Left ventricle myocardium inferior (tissue), 1 donor: ENCODE measurements around the gene PCNT. TPM values are rescaled to one million over a fixed set of nuclear protein-coding genes. Genes with fewer than 3 reads are reported as not detected.

Source experiments
- DNase-seq: peaks from one replicate; pipeline ENCODE4 v3.0.0-alpha.2; 2020
- H3K27ac ChIP-seq: fragments of 200-600 bp; replicated peaks from 2 replicates; pipeline ENCODE4 v1.8.0; 2021
- H3K27me3 ChIP-seq: fragments of 200-600 bp; 2 replicates; pipeline ENCODE4 v1.8.0; 2021; ENCODE audit warnings: low read depth
- H3K36me3 ChIP-seq: fragments of 200-600 bp; 2 replicates; pipeline ENCODE4 v1.8.0; 2021
- H3K4me1 ChIP-seq: fragments of 200-600 bp; 2 replicates; pipeline ENCODE4 v1.8.0; 2021
- H3K4me3 ChIP-seq: fragments of 200-600 bp; 2 replicates; pipeline ENCODE4 v1.8.0; 2021; ENCODE audit warnings: mild to moderate bottlenecking, moderate library complexity
- H3K9me3 ChIP-seq: fragments of 200-600 bp; replicated peaks from 2 replicates; pipeline ENCODE4 v1.8.0; 2021
- intact Hi-C: fragments of 100-400 bp; cut with micrococcal nuclease; formaldehyde crosslinking; loops from one replicate; pipeline ENCODE4 v1.11.0; 2022
- total RNA-seq: library from RNA; stranded (reverse); fragmentation: NEBNext Ultra II Directional; extraction: Animal tissue kit (Norgen Biotek cat#: 25700); gene quantifications from one replicate; pipeline ENCODE4 v1.2.1, GENCODE V29; 2021
- TF ChIP-seq, protein P1 (sequence below): fragments of 200-600 bp; IDR thresholded peaks from 2 replicates; pipeline ENCODE4 v1.8.0; 2021; ENCODE audit warnings: antibody characterized with exemption, mild to moderate bottlenecking, borderline replicate concordance
- donor health status: DM: no; HTN: yes; CAD: no; lungs with severe emphysema.

The PCNT gene
- total RNA-seq, 1 donor from 2014 or later: 36.3 TPM

DNA sequence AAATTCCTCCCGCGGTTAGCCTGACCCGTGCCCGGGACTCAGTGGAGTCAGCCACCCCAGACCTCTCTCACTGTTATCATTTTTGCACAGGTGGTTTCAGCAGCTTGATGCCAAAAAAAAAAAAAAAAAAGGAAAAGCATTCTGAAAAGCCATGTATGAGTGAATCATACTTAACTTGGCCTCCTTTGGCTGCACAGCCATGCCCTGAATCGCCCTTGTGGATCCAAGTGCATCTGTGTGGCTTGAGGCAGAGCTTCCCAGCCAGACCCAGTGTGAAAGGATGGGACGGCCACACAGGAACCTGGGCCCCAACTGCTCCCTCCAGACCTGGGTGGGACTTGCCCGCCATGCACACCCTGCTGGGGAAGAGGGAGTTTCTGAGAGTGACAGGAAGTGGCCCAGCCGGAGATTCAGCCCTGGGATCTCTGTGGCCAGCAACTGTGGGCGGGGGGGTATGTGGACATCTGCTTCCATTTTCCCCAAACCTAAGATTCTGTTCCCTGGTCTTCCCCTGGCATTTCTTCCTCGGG, 29.2 kb upstream of the PCNT start:
- Histone ChIP-seq H3K9me3 (no peaks in the 10 kb centered on the region), H3K4me3 (no peak overlapping the region), H3K27ac (peak overlapping the region; percentile 86), H3K36me3 (peaks cover 17% of the 10 kb centered on the region), H3K27me3 (peaks cover 9% of the 10 kb centered on the region), H3K4me1 (peaks cover 34% of the 10 kb centered on the region)
- peak; percentile 29 for DNase-seq
- TF ChIP-seq, protein P1, sequence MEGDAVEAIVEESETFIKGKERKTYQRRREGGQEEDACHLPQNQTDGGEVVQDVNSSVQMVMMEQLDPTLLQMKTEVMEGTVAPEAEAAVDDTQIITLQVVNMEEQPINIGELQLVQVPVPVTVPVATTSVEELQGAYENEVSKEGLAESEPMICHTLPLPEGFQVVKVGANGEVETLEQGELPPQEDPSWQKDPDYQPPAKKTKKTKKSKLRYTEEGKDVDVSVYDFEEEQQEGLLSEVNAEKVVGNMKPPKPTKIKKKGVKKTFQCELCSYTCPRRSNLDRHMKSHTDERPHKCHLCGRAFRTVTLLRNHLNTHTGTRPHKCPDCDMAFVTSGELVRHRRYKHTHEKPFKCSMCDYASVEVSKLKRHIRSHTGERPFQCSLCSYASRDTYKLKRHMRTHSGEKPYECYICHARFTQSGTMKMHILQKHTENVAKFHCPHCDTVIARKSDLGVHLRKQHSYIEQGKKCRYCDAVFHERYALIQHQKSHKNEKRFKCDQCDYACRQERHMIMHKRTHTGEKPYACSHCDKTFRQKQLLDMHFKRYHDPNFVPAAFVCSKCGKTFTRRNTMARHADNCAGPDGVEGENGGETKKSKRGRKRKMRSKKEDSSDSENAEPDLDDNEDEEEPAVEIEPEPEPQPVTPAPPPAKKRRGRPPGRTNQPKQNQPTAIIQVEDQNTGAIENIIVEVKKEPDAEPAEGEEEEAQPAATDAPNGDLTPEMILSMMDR: no peak
- intact Hi-C loops: no loop called here

DNA sequence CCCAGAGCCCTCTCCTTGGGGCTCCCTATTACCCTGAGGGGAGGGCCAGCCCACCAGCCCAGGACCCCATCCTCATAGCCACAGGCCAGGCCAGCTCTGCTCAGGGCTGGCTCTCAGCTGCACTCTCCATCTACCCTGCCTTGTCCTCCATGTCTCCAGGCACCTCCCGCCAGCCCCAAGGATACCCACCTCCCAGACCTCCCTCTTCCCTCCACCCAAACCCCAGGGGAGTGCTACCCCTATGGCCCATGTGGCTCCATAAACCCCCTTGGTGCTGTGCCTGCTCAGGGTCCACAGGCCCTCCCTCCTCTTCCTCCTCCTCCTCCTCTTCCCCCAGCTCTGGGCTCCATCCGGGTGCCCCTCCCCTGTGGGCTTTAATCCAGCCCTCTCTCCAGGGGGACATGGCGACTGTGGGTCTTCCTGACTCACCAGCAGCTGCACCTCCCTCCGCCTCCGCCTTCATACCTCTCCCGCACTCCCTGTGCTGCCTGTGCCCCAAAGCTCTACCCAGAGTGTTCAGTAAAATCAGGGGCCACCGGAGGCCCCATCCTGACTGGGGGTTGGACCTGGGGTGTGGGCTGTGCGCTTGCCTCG, 28.7 kb upstream of the PCNT start:
- intact Hi-C loops: no loop called here
- TF ChIP-seq, protein P1: no peak
- H3K27ac ChIP-seq: peak overlapping the region; percentile 86
- peak; percentile 42 for DNase-seq
- peaks cover 9% of the 10 kb centered on the region for H3K27me3 ChIP-seq
- H3K36me3 ChIP-seq: peaks cover 19% of the 10 kb centered on the region
- H3K9me3 ChIP-seq: no peaks in the 10 kb centered on the region
- no peak overlapping the region for H3K4me3 ChIP-seq
- peaks cover 34% of the 10 kb centered on the region for H3K4me1 ChIP-seq

DNA sequence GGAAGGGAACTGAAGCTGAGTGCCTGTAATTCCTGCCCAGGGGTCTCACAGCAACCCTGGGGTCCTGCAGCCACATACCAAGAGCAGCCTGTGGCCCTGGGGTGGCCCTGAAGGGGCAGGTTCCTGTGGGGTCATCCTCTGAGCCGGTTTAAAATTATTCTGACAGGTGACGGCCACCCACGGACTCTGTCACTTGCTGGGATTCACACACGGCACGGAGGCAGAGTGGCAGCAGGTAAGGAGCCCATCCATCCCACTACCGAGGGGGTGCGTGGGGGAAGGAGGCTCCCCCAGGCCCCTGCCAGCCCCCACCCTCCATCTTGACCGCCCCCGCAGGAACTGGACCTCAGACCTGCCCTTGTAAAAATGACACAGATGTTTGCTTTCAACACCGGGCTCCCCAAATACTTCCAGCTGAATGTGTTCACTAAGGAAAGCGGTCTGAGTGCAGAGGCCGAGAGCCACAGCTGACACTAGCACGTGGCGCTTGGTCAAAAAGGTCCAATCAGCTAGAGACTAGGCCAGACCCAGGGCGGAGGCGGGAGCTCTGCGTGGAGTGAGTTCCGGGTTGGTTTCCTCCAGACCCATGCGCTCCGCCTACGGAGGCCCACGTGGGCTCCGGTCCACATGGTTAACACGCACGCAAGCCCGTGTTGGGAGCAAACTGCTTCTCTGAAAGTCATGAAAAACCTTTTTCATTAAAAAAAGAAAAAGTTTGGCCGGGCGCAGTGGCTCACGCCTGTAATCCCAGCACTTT, 27.8 kb upstream of the PCNT start:
- H3K4me3 ChIP-seq: peak overlapping the region; percentile 70
- H3K9me3 ChIP-seq: no peaks in the 10 kb centered on the region
- peaks cover 19% of the 10 kb centered on the region for H3K36me3 ChIP-seq
- TF ChIP-seq, protein P1: no peak
- H3K27ac ChIP-seq: peak overlapping the region; percentile 86
- peaks cover 9% of the 10 kb centered on the region for H3K27me3 ChIP-seq
- intact Hi-C loops: no loop called here
- DNase-seq: peak; percentile 92
- H3K4me1 ChIP-seq: peaks cover 34% of the 10 kb centered on the region

- H3K9me3 ChIP-seq: no peaks in the 10 kb centered on the region
- peak; percentile 38 for DNase-seq
- H3K4me3 ChIP-seq: peak overlapping the region; percentile 70
- peaks cover 7% of the 10 kb centered on the region for H3K36me3 ChIP-seq
- TF ChIP-seq, protein P1: no peak
- peaks cover 34% of the 10 kb centered on the region for H3K4me1 ChIP-seq
- peak overlapping the region; percentile 86 for H3K27ac ChIP-seq
- intact Hi-C loops: no loop called here
- peaks cover 9% of the 10 kb centered on the region for H3K27me3 ChIP-seq
Measured at GRCh38 chr21:46297338-46298271, 26.4 kb upstream of the PCNT start.

DNA sequence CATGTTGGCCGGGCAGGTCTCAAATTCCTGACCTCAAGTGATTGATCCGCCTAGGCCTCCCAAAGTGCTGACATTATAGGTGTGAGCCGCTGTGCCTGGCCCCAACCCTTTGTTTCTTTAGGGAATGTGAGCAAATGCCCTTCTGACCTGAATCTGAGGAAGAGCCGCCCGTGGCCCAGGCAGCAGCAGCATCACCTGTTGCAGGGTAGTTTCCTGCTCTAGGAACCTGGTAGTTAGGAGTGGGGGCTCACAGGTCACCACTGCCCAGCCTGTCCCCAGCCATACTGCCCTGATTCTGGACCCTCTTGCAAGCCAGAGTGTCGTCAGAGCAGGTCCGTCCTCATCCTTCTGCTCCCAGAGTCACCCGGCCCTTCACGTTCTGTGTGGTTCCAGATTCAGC, 24.8 kb upstream of the PCNT start:
- intact Hi-C loops: no loop called here
- Histone ChIP-seq H3K36me3 (peaks cover 7% of the 10 kb centered on the region), H3K4me1 (peaks cover 34% of the 10 kb centered on the region), H3K27ac (no peak overlapping the region), H3K4me3 (no peak overlapping the region), H3K27me3 (peaks cover 9% of the 10 kb centered on the region), H3K9me3 (no peaks in the 10 kb centered on the region)
- TF ChIP-seq, protein P1: no peak
- no peak for DNase-seq
